ENCODE data around the gene SMURF2. TPM values are rescaled to one million over a fixed set of nuclear protein-coding genes. Genes with fewer than 3 reads are reported as not detected.

The SMURF2 gene
- total and polyA plus RNA-seq, 9 of the 15 experiments (the other 6 are each of a cell fraction or from before 2014, with no cell fraction given) = 3.8 to 22.0 (median 14.8) TPM

GRCh38 chr17:64504769-64505339 is 157.3 kb downstream of the SMURF2 start (continued):
- TF ChIP-seq CLOCK (CRISPR knock-in tag; IDR thresholded peaks at IDR 0.05; ENCODE audit: borderline replicate concordance) = no peak
- no peak for TF ChIP-seq U2AF2 (optimal IDR thresholded peaks at IDR 0.05; ENCODE audit: low read depth, low read length)
- TF ChIP-seq RBM22 (IDR thresholded peaks at IDR 0.05; ENCODE audit: low read depth, low read length, poor library complexity, severe bottlenecking) = no peak
- no peak for TF ChIP-seq HNRNPH1 (optimal IDR thresholded peaks at IDR 0.05; ENCODE audit: low read depth, low read length)
- no peak for TF ChIP-seq ZNF780A (CRISPR knock-in tag; IDR thresholded peaks at IDR 0.05)
- TF ChIP-seq XRCC5 (IDR thresholded peaks at IDR 0.05; ENCODE audit: low read depth, low read length) = no peak
- no peak for TF ChIP-seq ATF2 (CRISPR knock-in tag; IDR thresholded peaks at IDR 0.05)
- no peak for TF ChIP-seq ARHGAP35 (IDR thresholded peaks at IDR 0.05; ENCODE audit: partially characterized antibody)
- TF ChIP-seq SMAD2 (IDR thresholded peaks at IDR 0.05; ENCODE audit: low read depth, low read length) = no peak
- TF ChIP-seq, protein P1, sequence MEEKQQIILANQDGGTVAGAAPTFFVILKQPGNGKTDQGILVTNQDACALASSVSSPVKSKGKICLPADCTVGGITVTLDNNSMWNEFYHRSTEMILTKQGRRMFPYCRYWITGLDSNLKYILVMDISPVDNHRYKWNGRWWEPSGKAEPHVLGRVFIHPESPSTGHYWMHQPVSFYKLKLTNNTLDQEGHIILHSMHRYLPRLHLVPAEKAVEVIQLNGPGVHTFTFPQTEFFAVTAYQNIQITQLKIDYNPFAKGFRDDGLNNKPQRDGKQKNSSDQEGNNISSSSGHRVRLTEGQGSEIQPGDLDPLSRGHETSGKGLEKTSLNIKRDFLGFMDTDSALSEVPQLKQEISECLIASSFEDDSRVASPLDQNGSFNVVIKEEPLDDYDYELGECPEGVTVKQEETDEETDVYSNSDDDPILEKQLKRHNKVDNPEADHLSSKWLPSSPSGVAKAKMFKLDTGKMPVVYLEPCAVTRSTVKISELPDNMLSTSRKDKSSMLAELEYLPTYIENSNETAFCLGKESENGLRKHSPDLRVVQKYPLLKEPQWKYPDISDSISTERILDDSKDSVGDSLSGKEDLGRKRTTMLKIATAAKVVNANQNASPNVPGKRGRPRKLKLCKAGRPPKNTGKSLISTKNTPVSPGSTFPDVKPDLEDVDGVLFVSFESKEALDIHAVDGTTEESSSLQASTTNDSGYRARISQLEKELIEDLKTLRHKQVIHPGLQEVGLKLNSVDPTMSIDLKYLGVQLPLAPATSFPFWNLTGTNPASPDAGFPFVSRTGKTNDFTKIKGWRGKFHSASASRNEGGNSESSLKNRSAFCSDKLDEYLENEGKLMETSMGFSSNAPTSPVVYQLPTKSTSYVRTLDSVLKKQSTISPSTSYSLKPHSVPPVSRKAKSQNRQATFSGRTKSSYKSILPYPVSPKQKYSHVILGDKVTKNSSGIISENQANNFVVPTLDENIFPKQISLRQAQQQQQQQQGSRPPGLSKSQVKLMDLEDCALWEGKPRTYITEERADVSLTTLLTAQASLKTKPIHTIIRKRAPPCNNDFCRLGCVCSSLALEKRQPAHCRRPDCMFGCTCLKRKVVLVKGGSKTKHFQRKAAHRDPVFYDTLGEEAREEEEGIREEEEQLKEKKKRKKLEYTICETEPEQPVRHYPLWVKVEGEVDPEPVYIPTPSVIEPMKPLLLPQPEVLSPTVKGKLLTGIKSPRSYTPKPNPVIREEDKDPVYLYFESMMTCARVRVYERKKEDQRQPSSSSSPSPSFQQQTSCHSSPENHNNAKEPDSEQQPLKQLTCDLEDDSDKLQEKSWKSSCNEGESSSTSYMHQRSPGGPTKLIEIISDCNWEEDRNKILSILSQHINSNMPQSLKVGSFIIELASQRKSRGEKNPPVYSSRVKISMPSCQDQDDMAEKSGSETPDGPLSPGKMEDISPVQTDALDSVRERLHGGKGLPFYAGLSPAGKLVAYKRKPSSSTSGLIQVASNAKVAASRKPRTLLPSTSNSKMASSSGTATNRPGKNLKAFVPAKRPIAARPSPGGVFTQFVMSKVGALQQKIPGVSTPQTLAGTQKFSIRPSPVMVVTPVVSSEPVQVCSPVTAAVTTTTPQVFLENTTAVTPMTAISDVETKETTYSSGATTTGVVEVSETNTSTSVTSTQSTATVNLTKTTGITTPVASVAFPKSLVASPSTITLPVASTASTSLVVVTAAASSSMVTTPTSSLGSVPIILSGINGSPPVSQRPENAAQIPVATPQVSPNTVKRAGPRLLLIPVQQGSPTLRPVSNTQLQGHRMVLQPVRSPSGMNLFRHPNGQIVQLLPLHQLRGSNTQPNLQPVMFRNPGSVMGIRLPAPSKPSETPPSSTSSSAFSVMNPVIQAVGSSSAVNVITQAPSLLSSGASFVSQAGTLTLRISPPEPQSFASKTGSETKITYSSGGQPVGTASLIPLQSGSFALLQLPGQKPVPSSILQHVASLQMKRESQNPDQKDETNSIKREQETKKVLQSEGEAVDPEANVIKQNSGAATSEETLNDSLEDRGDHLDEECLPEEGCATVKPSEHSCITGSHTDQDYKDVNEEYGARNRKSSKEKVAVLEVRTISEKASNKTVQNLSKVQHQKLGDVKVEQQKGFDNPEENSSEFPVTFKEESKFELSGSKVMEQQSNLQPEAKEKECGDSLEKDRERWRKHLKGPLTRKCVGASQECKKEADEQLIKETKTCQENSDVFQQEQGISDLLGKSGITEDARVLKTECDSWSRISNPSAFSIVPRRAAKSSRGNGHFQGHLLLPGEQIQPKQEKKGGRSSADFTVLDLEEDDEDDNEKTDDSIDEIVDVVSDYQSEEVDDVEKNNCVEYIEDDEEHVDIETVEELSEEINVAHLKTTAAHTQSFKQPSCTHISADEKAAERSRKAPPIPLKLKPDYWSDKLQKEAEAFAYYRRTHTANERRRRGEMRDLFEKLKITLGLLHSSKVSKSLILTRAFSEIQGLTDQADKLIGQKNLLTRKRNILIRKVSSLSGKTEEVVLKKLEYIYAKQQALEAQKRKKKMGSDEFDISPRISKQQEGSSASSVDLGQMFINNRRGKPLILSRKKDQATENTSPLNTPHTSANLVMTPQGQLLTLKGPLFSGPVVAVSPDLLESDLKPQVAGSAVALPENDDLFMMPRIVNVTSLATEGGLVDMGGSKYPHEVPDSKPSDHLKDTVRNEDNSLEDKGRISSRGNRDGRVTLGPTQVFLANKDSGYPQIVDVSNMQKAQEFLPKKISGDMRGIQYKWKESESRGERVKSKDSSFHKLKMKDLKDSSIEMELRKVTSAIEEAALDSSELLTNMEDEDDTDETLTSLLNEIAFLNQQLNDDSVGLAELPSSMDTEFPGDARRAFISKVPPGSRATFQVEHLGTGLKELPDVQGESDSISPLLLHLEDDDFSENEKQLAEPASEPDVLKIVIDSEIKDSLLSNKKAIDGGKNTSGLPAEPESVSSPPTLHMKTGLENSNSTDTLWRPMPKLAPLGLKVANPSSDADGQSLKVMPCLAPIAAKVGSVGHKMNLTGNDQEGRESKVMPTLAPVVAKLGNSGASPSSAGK (IDR thresholded peaks at IDR 0.05) = no peak
- no peak for TF ChIP-seq PHTF2 (CRISPR knock-in tag; IDR thresholded peaks at IDR 0.05)

All from K562 (cell line).